Neuronal stem cell (in vitro differentiated cells): ENCODE measurements around the gene RPL38.

Experiments used
- DNase-seq: peaks from one replicate; pipeline ENCODE4 v3.0.0-alpha.2; 2013; ENCODE audit warnings: low spot score
- H2AFZ ChIP-seq: one replicate; pipeline ENCODE4 v1.6.1; 2013; ENCODE audit warnings: mild to moderate bottlenecking, low read length, inconsistent platforms
- H2AK5ac ChIP-seq: 2 replicates; pipeline ENCODE4 v1.6.1; 2013; ENCODE audit warnings: low read depth, mild to moderate bottlenecking, inconsistent platforms, low read length, moderate library complexity, mixed read lengths
- H2BK120ac ChIP-seq: 2 replicates; pipeline ENCODE4 v1.6.1; 2013; ENCODE audit warnings: low read depth, mild to moderate bottlenecking, inconsistent platforms, low read length, moderate library complexity, mixed read lengths
- H2BK12ac ChIP-seq: one replicate; pipeline ENCODE4 v1.6.1; 2013; ENCODE audit warnings: low read length, inconsistent platforms
- H2BK15ac ChIP-seq: 2 replicates; pipeline ENCODE4 v1.6.1; 2013; ENCODE audit warnings: mild to moderate bottlenecking, low read length, inconsistent platforms, mixed read lengths
- H2BK5ac ChIP-seq: one replicate; pipeline ENCODE4 v1.6.1; 2013; ENCODE audit warnings: inconsistent platforms, mild to moderate bottlenecking, low read length, moderate library complexity
- H3K14ac ChIP-seq: one replicate; pipeline ENCODE4 v1.6.1; 2013; ENCODE audit warnings: low read length, inconsistent platforms
- H3K18ac ChIP-seq: 2 replicates; pipeline ENCODE4 v1.6.1; 2013; ENCODE audit warnings: low read length, inconsistent platforms
- H3K23ac ChIP-seq: 2 replicates; pipeline ENCODE4 v1.6.1; 2013; ENCODE audit warnings: low read depth, mild to moderate bottlenecking, mixed read lengths, low read length, inconsistent platforms; ENCODE audit not compliant: poor library complexity
- H3K27ac ChIP-seq: replicated peaks from 3 replicates; pipeline ENCODE4 v1.5.1; 2013; ENCODE audit warnings: low read length, inconsistent platforms
- H3K27me3 ChIP-seq, 3 experiments: 2 replicates each; pipeline ENCODE4 v1.6.1; 2013; ENCODE audit warnings: low read length in 3 of 3, mild to moderate bottlenecking in 2 of 3, inconsistent platforms in 1 of 3, low read depth in 1 of 3, mixed read lengths in 1 of 3, moderate library complexity in 1 of 3; ENCODE audit not compliant: control insufficient read depth in 3 of 3, insufficient read depth in 3 of 3
- H3K36me3 ChIP-seq, 2 donors: replicated peaks in 1 of 2; 2 replicates each; pipeline ENCODE4 v1.6.1; 2013; ENCODE audit warnings: low read length in 2 of 2; ENCODE audit not compliant: control insufficient read depth in 2 of 2, insufficient read depth in 2 of 2
- H3K4ac ChIP-seq: 2 replicates; pipeline ENCODE4 v1.6.1; 2013; ENCODE audit warnings: inconsistent platforms, mild to moderate bottlenecking, low read length, moderate library complexity
- H3K4me1 ChIP-seq, 2 donors: 1 replicate in 1 of 2; 2 replicates in 1 of 2; pipeline ENCODE4 v1.6.1; 2013; ENCODE audit warnings: low read length in 2 of 2, low read depth in 1 of 2; ENCODE audit not compliant: control insufficient read depth in 2 of 2, insufficient read depth in 1 of 2
- H3K4me2 ChIP-seq: one replicate; pipeline ENCODE4 v1.6.1; 2013; ENCODE audit warnings: mild to moderate bottlenecking, low read length, inconsistent platforms; ENCODE audit not compliant: insufficient read depth, poor library complexity, severe bottlenecking
- H3K4me3 ChIP-seq, 2 donors: 2 replicates each; pipeline ENCODE4 v1.5.1; 2013; ENCODE audit warnings: low read length in 2 of 2, mild to moderate bottlenecking in 2 of 2, inconsistent platforms in 1 of 2, moderate library complexity in 1 of 2
- H3K79me1 ChIP-seq: one replicate; pipeline ENCODE4 v1.6.1; 2013; ENCODE audit warnings: low read depth, mild to moderate bottlenecking, inconsistent platforms, low read length, moderate library complexity
- H3K9ac ChIP-seq: one replicate; pipeline ENCODE4 v1.6.1; 2013; ENCODE audit warnings: mild to moderate bottlenecking, low read depth, low read length, inconsistent platforms; ENCODE audit not compliant: poor library complexity
- H3K9me3 ChIP-seq, 2 donors: replicated peaks in 1 of 2; 2 replicates each; pipeline versions ENCODE3 to v1.6.1; 2013; ENCODE audit warnings: low read length in 2 of 2, mild to moderate bottlenecking in 2 of 2, inconsistent platforms in 1 of 2, low read depth in 1 of 2, mixed read lengths in 1 of 2, moderate library complexity in 1 of 2; ENCODE audit not compliant: control insufficient read depth in 2 of 2, insufficient read depth in 1 of 2
- H4K8ac ChIP-seq: one replicate; pipeline ENCODE4 v1.6.1; 2013; ENCODE audit warnings: low read depth, mild to moderate bottlenecking, inconsistent platforms, low read length, moderate library complexity
- H4K91ac ChIP-seq: one replicate; pipeline ENCODE4 v1.6.1; 2013; ENCODE audit warnings: low read length, low read depth, mild to moderate bottlenecking, inconsistent platforms; ENCODE audit not compliant: poor library complexity
- WGBS, 2 donors: extraction: QIAGEN DNeasy Blood & Tissue Kit; methylation state at CpG; one replicate each; pipeline ENCODE4 v1.1.7; 2013; ENCODE audit warnings: missing lambda C conversion rate in 2 of 2, mixed read lengths in 1 of 2; ENCODE audit not compliant: insufficient read length in 2 of 2, insufficient replicate concordance in 1 of 2; ENCODE audit errors: extremely low coverage in 2 of 2; 5-methylcytosine and 5-hydroxymethylcytosine counted together

Gene RPL38

GRCh38 chr17:74235911-74236371, 32.5 kb downstream of the RPL38 start:
- no peak overlapping the region for H4K91ac ChIP-seq

GRCh38 chr17:74237321-74237720, 33.8 kb downstream of the RPL38 start:
- DNase-seq = no peak
- H3K9me3 ChIP-seq = no peaks in the 10 kb centered on the region
- no peak overlapping the region for H2AFZ ChIP-seq
- no peak overlapping the region for H3K18ac ChIP-seq
- no peak overlapping the region for H3K9ac ChIP-seq
- no peak overlapping the region for H3K4ac ChIP-seq
- no peak overlapping the region for H3K23ac ChIP-seq
- H4K8ac ChIP-seq = no peak overlapping the region
- no peak overlapping the region for H2BK120ac ChIP-seq
- no CpG with 5 or more reads among the region's 12 CpGs for WGBS, 2 donors
- no peaks in the 10 kb centered on the region for H3K79me1 ChIP-seq
- H3K4me2 ChIP-seq = no peak overlapping the region
- no peak overlapping the region for H2BK15ac ChIP-seq
- peaks cover 0 to 21% of the 10 kb centered on the region in 2 donors for H3K36me3 ChIP-seq
- H4K91ac ChIP-seq = no peak overlapping the region
- H3K27me3 ChIP-seq = peaks cover 0 to 2% (median 0%) of the 10 kb centered on the region in 3 experiments
- H3K14ac ChIP-seq = no peak overlapping the region
- no peak overlapping the region for H3K4me3 ChIP-seq
- peaks cover 7 to 25% of the 10 kb centered on the region in 2 donors for H3K4me1 ChIP-seq
- H2AK5ac ChIP-seq = no peak overlapping the region
- H2BK12ac ChIP-seq = no peak overlapping the region
- H2BK5ac ChIP-seq = no peak overlapping the region
- no peak overlapping the region for H3K27ac ChIP-seq

More at GRCh38 chr17:74235911-74236371, 32.5 kb downstream of the RPL38 start:
- no peak overlapping the region for H4K8ac ChIP-seq
- H3K27me3 ChIP-seq = no peaks in the 10 kb centered on the region
- no peak for DNase-seq
- H3K23ac ChIP-seq = no peak overlapping the region
- H3K36me3 ChIP-seq = peaks cover 0 to 32% of the 10 kb centered on the region in 2 donors
- H2AFZ ChIP-seq = no peak overlapping the region
- peaks cover 13 to 25% of the 10 kb centered on the region in 2 donors for H3K4me1 ChIP-seq
- H3K14ac ChIP-seq = no peak overlapping the region
- H2BK15ac ChIP-seq = no peak overlapping the region
- H2BK12ac ChIP-seq = no peak overlapping the region
- no peaks in the 10 kb centered on the region for H3K79me1 ChIP-seq
- no peak overlapping the region for H3K18ac ChIP-seq
- no peak overlapping the region for H3K27ac ChIP-seq
- no peak overlapping the region for H3K9ac ChIP-seq
- no peak overlapping the region for H3K4me2 ChIP-seq
- WGBS, 2 donors = no CpG with 5 or more reads among the region's 8 CpGs
- no peak overlapping the region for H3K4ac ChIP-seq
- no peak overlapping the region for H3K4me3 ChIP-seq
- no peak overlapping the region for H2BK120ac ChIP-seq
- no peak overlapping the region for H2AK5ac ChIP-seq
- H3K9me3 ChIP-seq = no peaks in the 10 kb centered on the region
- H2BK5ac ChIP-seq = no peak overlapping the region

- Histone ChIP-seq H4K8ac (no peak overlapping the region), H3K4ac (no peak overlapping the region), H3K9me3 (no peaks in the 10 kb centered on the region), H3K4me1 (peaks cover 5 to 21% of the 10 kb centered on the region in 2 donors), H4K91ac (no peak overlapping the region), H3K79me1 (no peaks in the 10 kb centered on the region), H3K14ac (no peak overlapping the region), H3K27ac (no peak overlapping the region), H2BK5ac (no peak overlapping the region), H2AK5ac (no peak overlapping the region), H2BK15ac (no peak overlapping the region), H3K23ac (no peak overlapping the region), H3K4me2 (no peak overlapping the region), H3K4me3 (no peak overlapping the region), H3K9ac (no peak overlapping the region), H3K36me3 (peaks cover 0 to 27% of the 10 kb centered on the region in 2 donors), H3K18ac (peak overlapping the region; percentile 76), H2BK12ac (no peak overlapping the region), H2BK120ac (no peak overlapping the region), H3K27me3 (peaks cover 0 to 3% (median 0%) of the 10 kb centered on the region in 3 experiments), H2AFZ (no peak overlapping the region)
- no peak for DNase-seq
- whole genome bisulfite sequencing, 2 donors = no CpG with 5 or more reads among the region's 10 CpGs
Measured at GRCh38 chr17:74239172-74239571, 35.7 kb downstream of the RPL38 start.

DNA sequence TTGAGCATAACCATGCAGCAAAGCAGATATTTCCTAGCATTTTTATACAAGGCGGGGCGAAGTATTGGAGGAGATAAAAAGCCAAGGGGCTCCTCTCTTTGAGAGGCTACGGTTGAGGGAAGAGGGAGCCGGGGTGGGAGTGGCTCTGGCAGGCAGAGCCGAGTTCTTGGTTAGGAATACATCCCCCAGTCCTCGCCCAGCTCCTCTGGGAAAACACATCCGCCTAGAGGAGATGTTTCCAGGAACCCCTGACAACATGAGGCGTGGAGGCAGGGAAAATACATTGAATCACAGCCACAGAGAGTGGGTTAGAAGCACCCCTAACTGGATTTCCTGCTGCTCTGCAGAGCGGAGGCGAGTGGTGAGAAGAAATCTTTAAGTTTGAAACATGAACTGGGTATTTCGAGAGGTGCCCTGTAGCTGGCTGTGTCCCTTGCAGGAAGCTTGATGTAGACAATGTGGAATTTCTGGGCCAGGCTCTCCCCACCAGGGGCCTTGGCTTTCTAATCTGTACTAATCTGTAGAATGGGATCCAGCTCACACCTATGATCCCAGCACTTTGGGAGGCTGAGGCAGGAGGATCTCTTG, 37.2 kb downstream of the RPL38 start:
- no peak overlapping the region for H4K91ac ChIP-seq
- H3K27me3 ChIP-seq = peaks cover 0 to 7% (median 0%) of the 10 kb centered on the region in 3 experiments
- H2AK5ac ChIP-seq = no peak overlapping the region
- H3K18ac ChIP-seq = no peak overlapping the region
- H3K4ac ChIP-seq = no peak overlapping the region
- H2BK120ac ChIP-seq = no peak overlapping the region
- no peak overlapping the region for H3K14ac ChIP-seq
- H3K4me3 ChIP-seq = no peak overlapping the region
- no peak overlapping the region for H2BK15ac ChIP-seq
- no peak overlapping the region for H3K4me2 ChIP-seq
- peak overlapping the region; percentile 6 for H2AFZ ChIP-seq
- peaks cover 10 to 25% of the 10 kb centered on the region in 2 donors for H3K4me1 ChIP-seq
- no peak overlapping the region for H3K9ac ChIP-seq
- no peak overlapping the region for H4K8ac ChIP-seq
- no peaks in the 10 kb centered on the region for H3K79me1 ChIP-seq
- no peak overlapping the region for H3K23ac ChIP-seq
- no peak for DNase-seq
- no CpG with 5 or more reads among the region's 11 CpGs for WGBS, 2 donors
- no peak overlapping the region for H3K27ac ChIP-seq
- no peaks in the 10 kb centered on the region for H3K9me3 ChIP-seq
- no peak overlapping the region for H2BK12ac ChIP-seq
- no peak overlapping the region for H2BK5ac ChIP-seq
- H3K36me3 ChIP-seq = peaks cover 0 to 27% of the 10 kb centered on the region in 2 donors
